Endothelial cell of umbilical vein (primary cell): ENCODE data around the gene MINDY4.

Source experiments
- EZH2 ChIP-seq: IDR thresholded peaks from 2 replicates; pipeline ENCODE4 v1.6.1; 2012; ENCODE audit warnings: borderline replicate concordance, low read depth, mild to moderate bottlenecking, moderate library complexity, low read length, inconsistent platforms; ENCODE audit not compliant: severe bottlenecking
- FOS ChIP-seq: IDR thresholded peaks from 2 replicates; pipeline ENCODE4 v1.6.1; 2011; ENCODE audit warnings: mild to moderate bottlenecking, low read length, moderate library complexity, borderline replicate concordance; ENCODE audit not compliant: insufficient read depth
- GATA2 ChIP-seq: IDR thresholded peaks from 2 replicates; pipeline ENCODE4 v1.7.0; 2011; ENCODE audit warnings: low read depth, mild to moderate bottlenecking, moderate library complexity, mixed read lengths, low read length; ENCODE audit not compliant: insufficient read length, insufficient read depth
- JUN ChIP-seq: IDR thresholded peaks from 2 replicates; pipeline ENCODE4 v1.6.1; 2011; ENCODE audit warnings: borderline replicate concordance, low read depth; ENCODE audit not compliant: insufficient read length, insufficient read depth
- MYC ChIP-seq: IDR thresholded peaks from one replicate; pipeline ENCODE4 v1.6.1; 2011; ENCODE audit warnings: mild to moderate bottlenecking, low read depth, low read length
- POLR2A ChIP-seq: IDR thresholded peaks from 2 replicates; pipeline ENCODE4 v1.6.1; 2012; ENCODE audit warnings: low read depth, mild to moderate bottlenecking, control low read depth, low read length
- POLR2AphosphoS5 ChIP-seq: IDR thresholded peaks from 2 replicates; pipeline ENCODE4 v1.6.1; 2012; ENCODE audit warnings: low read depth, mild to moderate bottlenecking, control low read depth, low read length, moderate library complexity; ENCODE audit not compliant: insufficient read depth
- TF ChIP-seq, protein P1 (sequence below), 2 donors: IDR thresholded peaks; 1 replicate in 1 of 2; 2 replicates in 1 of 2; pipeline ENCODE4 v1.5.1; 2011; ENCODE audit warnings: low read length in 2 of 2, mild to moderate bottlenecking in 2 of 2, moderate library complexity in 2 of 2, control low read depth in 1 of 2, inconsistent platforms in 1 of 2, low read depth in 1 of 2; ENCODE audit not compliant: insufficient read depth in 1 of 2; ENCODE audit errors: extremely low read depth in 1 of 2
- TF ChIP-seq, protein P2 (sequence below): IDR thresholded peaks from 2 replicates; pipeline ENCODE4 v1.6.1; 2011; ENCODE audit not compliant: insufficient read depth, insufficient read length

DNA sequence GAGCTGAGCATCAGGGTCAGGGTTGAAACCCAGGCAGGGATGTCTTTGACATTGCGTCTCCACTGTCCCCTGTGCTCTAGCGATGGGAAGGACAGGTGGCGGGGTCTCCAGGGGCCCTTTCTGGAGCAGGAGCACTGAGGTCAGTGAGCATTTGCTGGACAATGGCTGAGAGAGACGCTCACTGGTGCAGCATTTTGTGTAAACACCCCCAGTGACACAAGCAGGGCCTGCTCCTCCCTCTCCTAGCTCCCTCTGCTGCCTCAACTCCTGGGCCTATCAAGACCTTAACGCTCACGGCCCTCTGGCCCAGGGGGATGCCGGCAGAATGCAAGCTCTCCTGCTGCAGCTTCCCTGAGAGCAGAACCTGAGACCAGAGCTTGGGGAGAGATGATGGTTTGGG is 36.7 kb upstream of the MINDY4 start:
- TF ChIP-seq POLR2A (no peak), EZH2 (no peak), JUN (no peak), MYC (no peak), POLR2AphosphoS5 (no peak), GATA2 (no peak), FOS (no peak)
- TF ChIP-seq, protein P1, sequence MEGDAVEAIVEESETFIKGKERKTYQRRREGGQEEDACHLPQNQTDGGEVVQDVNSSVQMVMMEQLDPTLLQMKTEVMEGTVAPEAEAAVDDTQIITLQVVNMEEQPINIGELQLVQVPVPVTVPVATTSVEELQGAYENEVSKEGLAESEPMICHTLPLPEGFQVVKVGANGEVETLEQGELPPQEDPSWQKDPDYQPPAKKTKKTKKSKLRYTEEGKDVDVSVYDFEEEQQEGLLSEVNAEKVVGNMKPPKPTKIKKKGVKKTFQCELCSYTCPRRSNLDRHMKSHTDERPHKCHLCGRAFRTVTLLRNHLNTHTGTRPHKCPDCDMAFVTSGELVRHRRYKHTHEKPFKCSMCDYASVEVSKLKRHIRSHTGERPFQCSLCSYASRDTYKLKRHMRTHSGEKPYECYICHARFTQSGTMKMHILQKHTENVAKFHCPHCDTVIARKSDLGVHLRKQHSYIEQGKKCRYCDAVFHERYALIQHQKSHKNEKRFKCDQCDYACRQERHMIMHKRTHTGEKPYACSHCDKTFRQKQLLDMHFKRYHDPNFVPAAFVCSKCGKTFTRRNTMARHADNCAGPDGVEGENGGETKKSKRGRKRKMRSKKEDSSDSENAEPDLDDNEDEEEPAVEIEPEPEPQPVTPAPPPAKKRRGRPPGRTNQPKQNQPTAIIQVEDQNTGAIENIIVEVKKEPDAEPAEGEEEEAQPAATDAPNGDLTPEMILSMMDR (IDR thresholded peaks at IDR 0.05; ENCODE audit: extremely low read depth in 1 of 2, insufficient read depth in 1 of 2, low read depth in 1 of 2, low read length in 2 of 2), result no peak
- TF ChIP-seq, protein P2, sequence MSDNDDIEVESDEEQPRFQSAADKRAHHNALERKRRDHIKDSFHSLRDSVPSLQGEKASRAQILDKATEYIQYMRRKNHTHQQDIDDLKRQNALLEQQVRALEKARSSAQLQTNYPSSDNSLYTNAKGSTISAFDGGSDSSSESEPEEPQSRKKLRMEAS, result no peak
